Gastrocnemius medialis (tissue), 4 donors: ENCODE measurements around the gene ADAMTSL2. TPM values are rescaled to one million over a fixed set of nuclear protein-coding genes. Genes with fewer than 3 reads are reported as not detected.

Experiments
- ATAC-seq, 2 donors: fragments of 150-250 bp; one replicate each; pipeline ENCODE4 v1.9.1; 2016
- DNase-seq, 2 donors: peaks; one replicate each; pipeline ENCODE4 v3.0.0-alpha.2; 2019
- H3K27ac ChIP-seq, 4 donors: fragments of 200-600 bp; sonication (generic); 1 replicate in 1 of 4; 2 replicates in 3 of 4; pipeline ENCODE4 v1.5.1; 2016 to 2018; ENCODE audit warnings: mild to moderate bottlenecking in 2 of 4, moderate library complexity in 1 of 4
- H3K27me3 ChIP-seq, 3 donors: fragments of 200-600 bp; sonication (generic) in 2 of 3; 1 replicate in 1 of 3; 2 replicates in 2 of 3; pipeline versions ENCODE4 v1.5.1 to v1.6.0; 2016 to 2019; ENCODE audit warnings: mild to moderate bottlenecking in 1 of 3, moderate library complexity in 1 of 3
- H3K36me3 ChIP-seq, 2 donors: fragments of 200-600 bp; sonication (generic) in 1 of 2; one replicate each; pipeline ENCODE4 v1.5.1; 2017 to 2018
- H3K4me1 ChIP-seq, 2 donors: fragments of 200-600 bp; sonication (generic) in 1 of 2; one replicate each; pipeline ENCODE4 v1.5.1; 2016 to 2017; ENCODE audit warnings: mild to moderate bottlenecking in 2 of 2
- H3K4me3 ChIP-seq, 4 donors: fragments of 200-600 bp; sonication (generic) in 3 of 4; 1 replicate in 1 of 4; 2 replicates in 3 of 4; pipeline ENCODE4 v1.5.1; 2016 to 2019; ENCODE audit warnings: mild to moderate bottlenecking in 2 of 4
- H3K9me3 ChIP-seq, 3 donors: fragments of 200-600 bp; sonication (generic) in 2 of 3; 1 replicate in 1 of 3; 2 replicates in 2 of 3; pipeline ENCODE4 v1.5.1; 2016 to 2019
- POLR2A ChIP-seq, 2 donors: fragments of 450-650 bp; IDR thresholded peaks; one replicate each; pipeline ENCODE4 v1.6.1; 2017; ENCODE audit warnings: antibody characterized with exemption in 2 of 2, mild to moderate bottlenecking in 2 of 2, moderate library complexity in 2 of 2
- in situ Hi-C, 4 donors: fragments of 200-750 bp; cut with MboI; loops; one replicate each; pipeline versions ENCODE4 v1.15.0 to v1.8.0; 2017; ENCODE audit warnings: low sequenced_read_pairs in 4 of 4
- intact Hi-C: fragments of 100-400 bp; cut with DNase I; formaldehyde crosslinking; loops from one replicate; pipeline ENCODE4 v1.15.1; 2023; ENCODE audit warnings: low total_unique reads
- total RNA-seq, 4 donors: library from RNA; depleted of rRNA; stranded (reverse); fragments of >200 nt; gene quantifications; one replicate each; pipeline versions ENCODE4 v1.1.0 to v1.2.3, GENCODE V29; 2016
- TF ChIP-seq, protein P1 (sequence below), 5 experiments: fragments of 450-650 bp in 3 of 5; fragments of 200-600 bp in 2 of 5; sonication (generic) in 2 of 5; IDR thresholded peaks in 4 of 5; conservative IDR thresholded peaks in 1 of 5; 1 replicate in 4 of 5; 2 replicates in 1 of 5; pipeline ENCODE4 v1.5.1; 2016 to 2019; ENCODE audit warnings: antibody characterized with exemption in 5 of 5, mild to moderate bottlenecking in 3 of 5, moderate library complexity in 3 of 5

Gene ADAMTSL2
- total RNA-seq, 4 donors from 2014 or later, result 0.10 to 1.8 (median 0.44) TPM

DNA sequence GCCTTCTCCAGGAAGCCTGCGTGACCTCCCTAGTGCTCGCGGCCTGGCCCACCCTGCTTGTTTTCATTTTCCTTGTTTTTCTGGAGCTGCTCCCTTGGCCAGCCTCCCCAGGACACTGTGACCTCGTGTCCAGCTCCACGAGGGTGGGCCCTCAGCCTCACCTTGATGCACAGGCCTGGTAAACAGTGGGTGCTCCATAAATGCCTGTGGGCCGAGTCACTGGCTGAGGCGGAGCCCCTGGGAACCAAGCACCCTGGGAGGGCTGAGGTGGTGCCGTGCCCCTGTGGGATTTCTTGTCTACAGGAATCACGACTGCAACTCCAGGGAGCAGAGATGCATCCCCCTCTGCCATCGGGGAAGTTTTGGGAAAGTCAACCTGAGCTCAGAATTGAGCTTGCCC is 57.5 kb downstream of the ADAMTSL2 start:
- in situ Hi-C loops (no loop called here), intact Hi-C loops (no loop called here)
- DNase-seq (no peak), ATAC-seq (no peak)
- Histone ChIP-seq H3K36me3 (no peaks in the 10 kb centered on the region), H3K27me3 (peaks cover 9 to 23% (median 13%) of the 10 kb centered on the region in 3 donors), H3K4me3 (no peak overlapping the region), H3K9me3 (peaks cover 0 to 3% (median 0%) of the 10 kb centered on the region in 3 donors), H3K4me1 (no peaks in the 10 kb centered on the region), H3K27ac (no peak overlapping the region)
- TF ChIP-seq POLR2A (IDR thresholded peaks at IDR 0.05), result no peak
- TF ChIP-seq, protein P1, sequence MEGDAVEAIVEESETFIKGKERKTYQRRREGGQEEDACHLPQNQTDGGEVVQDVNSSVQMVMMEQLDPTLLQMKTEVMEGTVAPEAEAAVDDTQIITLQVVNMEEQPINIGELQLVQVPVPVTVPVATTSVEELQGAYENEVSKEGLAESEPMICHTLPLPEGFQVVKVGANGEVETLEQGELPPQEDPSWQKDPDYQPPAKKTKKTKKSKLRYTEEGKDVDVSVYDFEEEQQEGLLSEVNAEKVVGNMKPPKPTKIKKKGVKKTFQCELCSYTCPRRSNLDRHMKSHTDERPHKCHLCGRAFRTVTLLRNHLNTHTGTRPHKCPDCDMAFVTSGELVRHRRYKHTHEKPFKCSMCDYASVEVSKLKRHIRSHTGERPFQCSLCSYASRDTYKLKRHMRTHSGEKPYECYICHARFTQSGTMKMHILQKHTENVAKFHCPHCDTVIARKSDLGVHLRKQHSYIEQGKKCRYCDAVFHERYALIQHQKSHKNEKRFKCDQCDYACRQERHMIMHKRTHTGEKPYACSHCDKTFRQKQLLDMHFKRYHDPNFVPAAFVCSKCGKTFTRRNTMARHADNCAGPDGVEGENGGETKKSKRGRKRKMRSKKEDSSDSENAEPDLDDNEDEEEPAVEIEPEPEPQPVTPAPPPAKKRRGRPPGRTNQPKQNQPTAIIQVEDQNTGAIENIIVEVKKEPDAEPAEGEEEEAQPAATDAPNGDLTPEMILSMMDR (IDR thresholded peaks at IDR 0.05 in 4 of 5, conservative IDR thresholded peaks at IDR 0.05 in 1 of 5), result no peak

DNA sequence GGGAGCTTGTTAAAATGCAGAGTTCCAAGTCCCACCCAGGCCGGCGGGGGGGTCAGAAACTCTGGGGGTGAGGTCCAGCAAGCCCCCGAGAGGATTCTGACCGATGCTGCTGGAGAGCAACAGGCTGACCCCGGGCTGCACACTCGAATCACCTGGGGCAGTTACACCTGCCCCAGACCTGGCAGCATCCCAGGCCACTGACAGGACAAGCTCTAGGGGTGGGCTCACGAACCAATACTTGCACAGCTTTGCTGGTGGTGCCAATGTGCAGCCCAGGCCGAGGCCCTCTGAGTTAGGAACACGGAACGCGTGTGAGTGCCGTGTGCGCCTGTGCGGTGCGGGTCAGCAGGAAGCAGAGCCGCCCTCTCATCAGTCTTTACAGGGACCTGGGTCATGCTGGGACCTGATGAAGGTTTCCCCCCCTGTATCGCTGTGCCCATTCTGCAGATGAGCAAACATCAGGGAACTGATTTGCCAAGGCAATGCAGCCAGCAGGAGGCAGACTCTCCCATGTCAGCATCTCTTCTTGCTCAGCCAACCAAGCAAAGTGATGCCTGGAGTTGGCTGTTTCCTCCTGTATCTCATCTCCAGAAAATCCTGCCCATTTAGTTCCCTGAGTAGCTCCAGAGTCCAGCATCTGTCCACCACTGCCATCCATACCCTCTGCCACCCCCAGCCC is 58.4 kb downstream of the ADAMTSL2 start:
- Histone ChIP-seq H3K27ac (no peak overlapping the region), H3K27me3 (peaks cover 6 to 18% (median 8%) of the 10 kb centered on the region in 3 donors), H3K4me1 (no peaks in the 10 kb centered on the region), H3K36me3 (no peaks in the 10 kb centered on the region), H3K9me3 (peaks cover 0 to 11% (median 0%) of the 10 kb centered on the region in 3 donors), H3K4me3 (no peak overlapping the region)
- ATAC-seq (no peak), DNase-seq (no peak)
- in situ Hi-C loops, result no loop called here
- intact Hi-C loops, result no loop called here
- no peak for TF ChIP-seq POLR2A (IDR thresholded peaks at IDR 0.05)
- TF ChIP-seq, protein P1 (IDR thresholded peaks at IDR 0.05 in 4 of 5, conservative IDR thresholded peaks at IDR 0.05 in 1 of 5), result no peak

DNA sequence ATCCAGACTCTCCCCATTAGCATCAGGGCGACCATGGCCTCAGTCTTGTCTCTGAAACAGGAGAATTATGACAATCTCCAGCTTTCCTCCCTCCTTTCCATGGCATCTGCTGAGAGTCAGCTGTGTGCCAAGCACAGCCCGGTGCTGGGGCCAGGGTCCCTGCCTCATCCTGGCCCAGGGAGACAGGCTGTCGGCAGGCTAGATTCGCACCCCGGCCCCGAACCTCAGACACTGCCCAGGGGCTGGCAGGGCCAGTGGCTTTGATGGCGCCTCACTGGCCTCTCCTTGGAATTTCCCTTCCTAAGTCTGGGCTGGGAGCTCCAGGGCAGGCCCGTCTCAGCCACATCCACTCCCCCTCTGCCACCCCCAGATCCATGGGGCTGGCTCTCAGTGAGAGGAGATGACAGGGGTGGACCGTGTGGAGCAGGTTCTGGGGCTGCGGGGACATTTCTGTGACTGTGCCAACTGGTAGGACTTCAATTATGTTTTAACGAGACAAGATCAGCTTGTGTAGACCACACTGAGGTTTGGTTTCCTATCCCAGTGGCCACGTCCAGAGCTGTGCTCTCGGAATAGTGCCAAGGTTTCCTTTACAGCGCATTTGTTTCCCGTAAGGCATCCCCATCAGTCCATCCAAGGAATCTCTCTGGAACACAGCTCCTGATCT is 59.2 kb downstream of the ADAMTSL2 start:
- DNase-seq (no peak), ATAC-seq (no peak)
- Histone ChIP-seq H3K27ac (no peak overlapping the region), H3K4me1 (no peaks in the 10 kb centered on the region), H3K4me3 (no peak overlapping the region), H3K27me3 (peaks cover 6 to 15% (median 7%) of the 10 kb centered on the region in 3 donors), H3K9me3 (peaks cover 0 to 11% (median 0%) of the 10 kb centered on the region in 3 donors), H3K36me3 (no peaks in the 10 kb centered on the region)
- intact Hi-C loops, result no loop called here
- in situ Hi-C loops, result no loop called here
- no peak for TF ChIP-seq POLR2A (IDR thresholded peaks at IDR 0.05)
- TF ChIP-seq, protein P1 (IDR thresholded peaks at IDR 0.05 in 4 of 5, conservative IDR thresholded peaks at IDR 0.05 in 1 of 5), result no peak

DNA sequence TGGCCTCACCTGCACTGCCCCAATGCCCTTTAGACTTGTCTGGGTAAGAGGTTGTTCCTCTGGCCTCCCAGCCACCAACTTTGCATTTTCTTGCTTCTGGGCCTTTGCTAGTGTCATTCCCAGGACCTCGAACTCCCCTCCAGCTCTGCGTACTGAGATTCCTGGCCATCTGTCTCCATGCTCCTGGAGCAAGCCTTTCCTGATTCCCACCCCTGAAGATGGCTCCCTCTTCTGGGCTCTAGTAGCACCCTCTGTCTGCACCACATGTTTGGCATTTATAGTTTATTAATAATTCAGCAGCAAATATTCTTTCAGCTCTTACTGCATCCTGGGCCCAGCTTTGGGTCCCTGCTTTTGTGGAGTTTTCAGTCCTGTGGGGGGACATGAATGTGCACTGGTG is 59.8 kb downstream of the ADAMTSL2 start:
- no peak for TF ChIP-seq POLR2A (IDR thresholded peaks at IDR 0.05)
- TF ChIP-seq, protein P1 (IDR thresholded peaks at IDR 0.05 in 4 of 5, conservative IDR thresholded peaks at IDR 0.05 in 1 of 5), result no peak
- intact Hi-C loops (no loop called here), in situ Hi-C loops (no loop called here)
- Histone ChIP-seq H3K9me3 (peaks cover 0 to 11% (median 0%) of the 10 kb centered on the region in 3 donors), H3K36me3 (no peaks in the 10 kb centered on the region), H3K27me3 (peaks cover 4 to 10% (median 6%) of the 10 kb centered on the region in 3 donors), H3K27ac (no peak overlapping the region), H3K4me1 (no peaks in the 10 kb centered on the region), H3K4me3 (no peak overlapping the region)
- no peak for ATAC-seq
- no peak for DNase-seq
